GM11168 (cell line): ENCODE data around the gene TRPM5.

Experiments used
- in situ Hi-C: fragments of 300-500 bp; cut with MboI; formaldehyde crosslinking; loops from one replicate; pipeline ENCODE4 v1.12.0; 2022; ENCODE audit warnings: low sequenced_read_pairs; ENCODE audit not compliant: unreplicated experiment

TRPM5 gene

GRCh38 chr11:2439820-2440219 lies 4.5 kb downstream of the TRPM5 start:
- in situ Hi-C loops, result loop anchor here (5.0 kb wide), 1 partner anchor 437 kb away; no protein-coding TSS in a partner anchor

- in situ Hi-C loops, result loop anchor here (5.0 kb wide), 1 partner anchor 440 kb away; no protein-coding TSS in a partner anchor
Measured at GRCh38 chr11:2437516-2437915, 6.8 kb downstream of the TRPM5 start.

GRCh38 chr11:2436521-2437031 lies 7.7 kb downstream of the TRPM5 start:
- in situ Hi-C loops, result loop anchor here (5.0 kb wide), 1 partner anchor 441 kb away; no protein-coding TSS in a partner anchor

GRCh38 chr11:2436013-2436520 lies 8.2 kb downstream of the TRPM5 start:
- in situ Hi-C loops, result loop anchor here (5.0 kb wide), 1 partner anchor 441 kb away; no protein-coding TSS in a partner anchor

GRCh38 chr11:2435288-2436012 lies 8.9 kb downstream of the TRPM5 start:
- in situ Hi-C loops, result loop anchor here (5.0 kb wide), 1 partner anchor 442 kb away; no protein-coding TSS in a partner anchor

- in situ Hi-C loops, result loop anchor here (5.0 kb wide), 1 partner anchor 443 kb away; no protein-coding TSS in a partner anchor
Measured at GRCh38 chr11:2434506-2435255, 9.6 kb downstream of the TRPM5 start.

- in situ Hi-C loops, result no loop called here
Measured at GRCh38 chr11:2434008-2434407, 10.3 kb downstream of the TRPM5 start.

- in situ Hi-C loops, result no loop called here
Measured at GRCh38 chr11:2433106-2433925, 11.0 kb downstream of the TRPM5 start.

GRCh38 chr11:2432628-2433071 lies 11.7 kb downstream of the TRPM5 start:
- in situ Hi-C loops, result no loop called here

- in situ Hi-C loops, result no loop called here
Measured at GRCh38 chr11:2432171-2432621, 12.1 kb downstream of the TRPM5 start.

- in situ Hi-C loops, result no loop called here
Measured at GRCh38 chr11:2431395-2431794, 12.9 kb downstream of the TRPM5 start.

GRCh38 chr11:2428322-2428795 lies 16.0 kb downstream of the TRPM5 start:
- in situ Hi-C loops, result loop anchor here (5.0 to 10.0 kb wide), 2 partner anchors 99 to 466 kb away; no protein-coding TSS in a partner anchor

- in situ Hi-C loops, result loop anchor here (5.0 to 10.0 kb wide), 2 partner anchors 99 to 467 kb away; no protein-coding TSS in a partner anchor
Measured at GRCh38 chr11:2427721-2428321, 16.5 kb downstream of the TRPM5 start.

GRCh38 chr11:2426826-2427521 lies 17.3 kb downstream of the TRPM5 start:
- in situ Hi-C loops, result loop anchor here (5.0 to 10.0 kb wide), 2 partner anchors 100 to 468 kb away; no protein-coding TSS in a partner anchor

- in situ Hi-C loops, result loop anchor here (5.0 to 10.0 kb wide), 2 partner anchors 101 to 469 kb away; no protein-coding TSS in a partner anchor
Measured at GRCh38 chr11:2426221-2426620, 18.1 kb downstream of the TRPM5 start.

- in situ Hi-C loops, result loop anchor here (5.0 to 10.0 kb wide), 2 partner anchors 102 to 469 kb away; no protein-coding TSS in a partner anchor
Measured at GRCh38 chr11:2425506-2425905, 18.8 kb downstream of the TRPM5 start.

GRCh38 chr11:2424811-2425495 lies 19.4 kb downstream of the TRPM5 start:
- in situ Hi-C loops, result loop anchor here (5.0 to 10.0 kb wide), 3 partner anchors 102 to 470 kb away; no protein-coding TSS in a partner anchor
